ENCODE data around the gene ERO1A. TPM values are rescaled to one million over a fixed set of nuclear protein-coding genes. Genes with fewer than 3 reads are reported as not detected.
A peak's percentile ranks its signal among the peaks of the same experiment; 100 is the strongest.

ERO1A gene
- total RNA-seq, 1 donor, result 75.3 TPM

DNA sequence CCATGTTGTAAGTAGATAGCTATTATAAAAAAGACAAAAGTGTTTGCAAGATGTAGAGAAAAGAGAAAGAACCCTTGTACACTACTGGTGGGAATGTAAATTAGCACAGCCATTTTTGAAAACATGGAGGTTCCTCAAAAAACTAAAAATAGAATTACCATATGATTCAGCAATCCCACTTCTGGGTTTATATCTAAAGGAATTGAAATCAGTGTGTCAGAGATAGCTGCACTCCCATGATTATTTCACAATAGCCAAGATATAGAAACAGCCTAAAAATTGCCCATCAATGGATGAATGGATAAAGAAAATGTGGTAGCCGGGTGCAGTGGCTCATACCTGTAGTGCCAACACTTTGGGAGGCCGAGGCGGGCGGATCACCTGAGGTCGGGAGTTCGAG lies 20.8 kb upstream of the ERO1A start:
- H3K4me3 ChIP-seq (ENCODE audit: low read depth, low read length), result no peak overlapping the region
- no peak for TF ChIP-seq CTCF (IDR thresholded peaks at IDR 0.05; ENCODE audit: insufficient read depth, low read length)
- DNase-seq (ENCODE audit: low read depth), result no peak

GRCh38 chr14:52711666-52712065 lies 16.3 kb upstream of the ERO1A start:
- TF ChIP-seq CTCF (IDR thresholded peaks at IDR 0.05; ENCODE audit: insufficient read depth, low read length), result no peak
- peak; percentile 27 for DNase-seq (ENCODE audit: low read depth)
- H3K4me3 ChIP-seq (ENCODE audit: low read depth, low read length), result no peak overlapping the region

GRCh38 chr14:52706724-52707706 lies 11.7 kb upstream of the ERO1A start, which contains the start of gene PSMC6:
TSS of gene PSMC6 (plus strand) at chr14:52707200. CDS start at chr14:52707220, 20 bp downstream.
- DNase-seq (ENCODE audit: low read depth), result peak; percentile 85
- H3K4me3 ChIP-seq (ENCODE audit: low read depth, low read length), result peak within 1 kb of the TSS; percentile 87
- no peak for TF ChIP-seq CTCF (IDR thresholded peaks at IDR 0.05; ENCODE audit: insufficient read depth, low read length)

- TF ChIP-seq CTCF (IDR thresholded peaks at IDR 0.05; ENCODE audit: insufficient read depth, low read length), result no peak
- H3K4me3 ChIP-seq (ENCODE audit: low read depth, low read length), result peak overlapping the region; percentile 87
- no peak for DNase-seq (ENCODE audit: low read depth)
Observed at GRCh38 chr14:52706286-52706685, 10.9 kb upstream of the ERO1A start.

GRCh38 chr14:52703664-52704063 lies 8.3 kb upstream of the ERO1A start:
- no peak overlapping the region for H3K4me3 ChIP-seq (ENCODE audit: low read depth, low read length)
- no peak for DNase-seq (ENCODE audit: low read depth)
- no peak for TF ChIP-seq CTCF (IDR thresholded peaks at IDR 0.05; ENCODE audit: insufficient read depth, low read length)

DNA sequence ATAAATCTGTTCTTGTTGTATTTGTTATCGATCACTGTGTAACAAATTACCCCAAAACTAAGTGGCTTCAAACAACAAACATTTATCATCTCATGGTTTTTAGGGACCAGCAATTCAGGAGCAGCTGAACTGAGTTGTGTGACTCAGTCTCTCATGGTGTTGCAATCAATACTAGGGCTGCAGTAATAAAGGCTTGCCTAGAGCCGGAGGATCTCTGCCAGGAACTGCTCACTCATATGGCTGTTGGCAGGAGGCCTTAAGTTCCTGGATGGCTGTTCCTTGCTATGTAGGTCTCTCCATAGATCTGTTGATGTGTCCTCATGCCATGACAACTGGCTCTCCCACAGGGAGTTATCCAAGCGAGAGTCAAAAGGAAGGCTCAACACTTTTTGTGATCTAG lies 7.9 kb upstream of the ERO1A start:
- no peak for TF ChIP-seq CTCF (IDR thresholded peaks at IDR 0.05; ENCODE audit: insufficient read depth, low read length)
- H3K4me3 ChIP-seq (ENCODE audit: low read depth, low read length), result no peak overlapping the region
- DNase-seq (ENCODE audit: low read depth), result peak; percentile 98
